ENCODE data around the gene MGAT5. TPM values are rescaled to one million over a fixed set of nuclear protein-coding genes. Genes with fewer than 3 reads are reported as not detected.

The MGAT5 gene
- total RNA-seq, 6 donors from 2014 or later = 25.3 to 65.5 (median 41.3) TPM

- Histone ChIP-seq H3K27me3 (no peaks in the 10 kb centered on the region), H3K36me3 (no peaks in the 10 kb centered on the region), H3K4me3 (no peak overlapping the region), H3K4me1 (peaks cover 7 to 24% (median 17%) of the 10 kb centered on the region in 4 donors), H3K27ac (peak overlapping the region in 1 of 4 donors; percentile 30), H3K9me3 (no peaks in the 10 kb centered on the region)
- TF ChIP-seq CTCF (IDR thresholded peaks at IDR 0.05) (no peak), EP300 (IDR thresholded peaks at IDR 0.05) (no peak), POLR2AphosphoS5 (IDR thresholded peaks at IDR 0.05) (no peak), POLR2A (IDR thresholded peaks at IDR 0.05) (no peak)
- 63 to 76% methylated on average over 7 of the region's 7 CpGs for WGBS, 2 donors
- DNase-seq = no peak
- no peak for ATAC-seq (ENCODE audit: low FRiP score in 2 of 2)
Measured at GRCh38 chr2:134246154-134246874, 7.6 kb upstream of the MGAT5 start.

- no peaks in the 10 kb centered on the region for H3K36me3 ChIP-seq
- H3K4me1 ChIP-seq = peaks cover 7 to 28% (median 19%) of the 10 kb centered on the region in 4 donors
- no peak for TF ChIP-seq EP300 (IDR thresholded peaks at IDR 0.05)
- no peak for TF ChIP-seq POLR2A (IDR thresholded peaks at IDR 0.05)
- TF ChIP-seq POLR2AphosphoS5 (IDR thresholded peaks at IDR 0.05) = no peak
- TF ChIP-seq CTCF (IDR thresholded peaks at IDR 0.05) = no peak
- no peaks in the 10 kb centered on the region for H3K27me3 ChIP-seq
- no peak overlapping the region for H3K27ac ChIP-seq
- DNase-seq (no peak), ATAC-seq (ENCODE audit: low FRiP score in 2 of 2) (no peak)
- no peak overlapping the region for H3K4me3 ChIP-seq
- 75 to 88% methylated on average over 1 of the region's 1 CpG for WGBS, 2 donors
- H3K9me3 ChIP-seq = no peaks in the 10 kb centered on the region
Measured at GRCh38 chr2:134247679-134248078, 6.2 kb upstream of the MGAT5 start.

- WGBS, 2 donors = 92 to 97% methylated on average over 2 of the region's 2 CpGs
- peaks cover 14 to 39% (median 29%) of the 10 kb centered on the region in 4 donors for H3K4me1 ChIP-seq
Measured at GRCh38 chr2:134248913-134249312, 5.0 kb upstream of the MGAT5 start.

GRCh38 chr2:134249755-134250154 lies 4.1 kb upstream of the MGAT5 start:
- Histone ChIP-seq H3K27ac (no peak overlapping the region), H3K27me3 (no peaks in the 10 kb centered on the region), H3K36me3 (peaks cover 0 to 4% (median 2%) of the 10 kb centered on the region in 4 donors), H3K9me3 (no peaks in the 10 kb centered on the region), H3K4me3 (no peak overlapping the region), H3K4me1 (peaks cover 14 to 47% (median 33%) of the 10 kb centered on the region in 4 donors)
- ATAC-seq (ENCODE audit: low FRiP score in 2 of 2) (no peak), DNase-seq (no peak)
- 86 to 88% methylated on average over 2 of the region's 2 CpGs for WGBS, 2 donors
- TF ChIP-seq POLR2A (IDR thresholded peaks at IDR 0.05) (no peak), POLR2AphosphoS5 (IDR thresholded peaks at IDR 0.05) (no peak), CTCF (IDR thresholded peaks at IDR 0.05) (no peak), EP300 (IDR thresholded peaks at IDR 0.05) (no peak)

More at GRCh38 chr2:134248913-134249312, 5.0 kb upstream of the MGAT5 start:
- H3K36me3 ChIP-seq = no peaks in the 10 kb centered on the region
- no peak overlapping the region for H3K4me3 ChIP-seq
- TF ChIP-seq EP300 (IDR thresholded peaks at IDR 0.05) (no peak), CTCF (IDR thresholded peaks at IDR 0.05) (no peak), POLR2A (IDR thresholded peaks at IDR 0.05) (no peak), POLR2AphosphoS5 (IDR thresholded peaks at IDR 0.05) (no peak)
- DNase-seq (no peak), ATAC-seq (ENCODE audit: low FRiP score in 2 of 2) (no peak)
- no peaks in the 10 kb centered on the region for H3K9me3 ChIP-seq
- no peak overlapping the region for H3K27ac ChIP-seq
- no peaks in the 10 kb centered on the region for H3K27me3 ChIP-seq
